Cardiac muscle cell (in vitro differentiated cells and primary cell): ENCODE measurements around the gene VWA8. TPM values are rescaled to one million over a fixed set of nuclear protein-coding genes. Genes with fewer than 3 reads are reported as not detected.
"Not testable (repeated sequence)": the region's sequence is repeated elsewhere in the genome, so short reads cannot be mapped to it uniquely, and the experiment has no call there.

Experiments used
- DNase-seq, 2 donors: peaks; one replicate each; pipeline versions ENCODE4 v3.0.0 to v3.0.0-alpha.2; 2010 to 2017; ENCODE audit warnings: low read depth in 1 of 2, low spot score in 1 of 2
- H3K27ac ChIP-seq: fragments of 200-600 bp; sonication (generic); 2 replicates; pipeline ENCODE4 v1.5.1; 2016
- H3K27me3 ChIP-seq: fragments of 200-600 bp; sonication (generic); 2 replicates; pipeline ENCODE4 v1.6.0; 2016; ENCODE audit warnings: control low read depth
- H3K36me3 ChIP-seq: fragments of 200-600 bp; sonication (generic); 2 replicates; pipeline ENCODE4 v1.5.1; 2016; ENCODE audit warnings: control low read depth
- H3K4me1 ChIP-seq: fragments of 200-600 bp; sonication (generic); 2 replicates; pipeline ENCODE4 v1.8.1; 2017; ENCODE audit warnings: low read depth, mild to moderate bottlenecking, mixed run types
- H3K4me3 ChIP-seq: fragments of 200-600 bp; sonication (generic); 2 replicates; pipeline ENCODE4 v1.5.1; 2016; ENCODE audit warnings: mild to moderate bottlenecking
- H3K9me3 ChIP-seq: fragments of 200-600 bp; sonication (generic); 2 replicates; pipeline ENCODE4 v1.5.1; 2017; ENCODE audit warnings: low read depth, mild to moderate bottlenecking, control low read depth
- CTCF ChIP-seq: IDR thresholded peaks from 2 replicates; pipeline ENCODE4 v1.5.1; 2012; ENCODE audit warnings: low read depth, mild to moderate bottlenecking, low read length
- polyA plus RNA-seq: library from polyadenylated mRNA; unstranded; fragments of >200 nt; fragmentation: Nextera tagmentation; extraction: Ambion mirVana; gene quantifications from 2 replicates; pipeline ENCODE4 v1.2.1, GENCODE V29; 2016
- total RNA-seq: library from RNA; depleted of rRNA; stranded (reverse); fragments of >200 nt; gene quantifications from 2 replicates; pipeline ENCODE4 v1.2.3, GENCODE V29; 2016

VWA8 gene
- total and polyA plus RNA-seq, 2 experiments from 2014 or later = 9.4 to 22.9 TPM

- no peak overlapping the region for H3K4me3 ChIP-seq
- no peak for TF ChIP-seq CTCF
- H3K36me3 ChIP-seq = no peaks in the 10 kb centered on the region
- DNase-seq = peak in 1 of 2 donors; percentile 36
- no peak overlapping the region for H3K27ac ChIP-seq
- no peaks in the 10 kb centered on the region for H3K9me3 ChIP-seq
- no peaks in the 10 kb centered on the region for H3K27me3 ChIP-seq
- H3K4me1 ChIP-seq = no peaks in the 10 kb centered on the region
Observed at GRCh38 chr13:41546372-41547190, 414.3 kb downstream of the VWA8 start.

- Histone ChIP-seq H3K36me3 (no peaks in the 10 kb centered on the region), H3K4me1 (no peaks in the 10 kb centered on the region), H3K27ac (no peak overlapping the region), H3K27me3 (no peaks in the 10 kb centered on the region), H3K4me3 (no peak overlapping the region), H3K9me3 (no peaks in the 10 kb centered on the region)
- TF ChIP-seq CTCF = no peak
- DNase-seq = no peak
Observed at GRCh38 chr13:41545432-41545707, 415.5 kb downstream of the VWA8 start.

GRCh38 chr13:41543664-41544300 is 417.1 kb downstream of the VWA8 start:
- no peak for DNase-seq
- H3K9me3 ChIP-seq = no peaks in the 10 kb centered on the region
- no peaks in the 10 kb centered on the region for H3K4me1 ChIP-seq
- TF ChIP-seq CTCF = no peak
- no peak overlapping the region for H3K27ac ChIP-seq
- no peaks in the 10 kb centered on the region for H3K36me3 ChIP-seq
- no peak overlapping the region for H3K4me3 ChIP-seq
- H3K27me3 ChIP-seq = no peaks in the 10 kb centered on the region

- DNase-seq, H3K9me3 ChIP-seq, H3K27ac ChIP-seq, H3K4me3 ChIP-seq, H3K36me3 ChIP-seq, H3K27me3 ChIP-seq, H3K4me1 ChIP-seq: not testable (repeated sequence)
Observed at GRCh38 chr13:41542799-41543198, 418.1 kb downstream of the VWA8 start.

GRCh38 chr13:41542281-41542680 is 418.6 kb downstream of the VWA8 start:
- Histone ChIP-seq H3K4me3 (no peak overlapping the region), H3K27ac (no peak overlapping the region), H3K9me3 (no peaks in the 10 kb centered on the region), H3K27me3 (no peaks in the 10 kb centered on the region), H3K36me3 (no peaks in the 10 kb centered on the region), H3K4me1 (no peaks in the 10 kb centered on the region)
- TF ChIP-seq CTCF = no peak
- no peak for DNase-seq

GRCh38 chr13:41541142-41541938 is 419.6 kb downstream of the VWA8 start:
- Histone ChIP-seq H3K27ac (no peak overlapping the region), H3K4me1 (no peaks in the 10 kb centered on the region), H3K4me3 (no peak overlapping the region), H3K27me3 (no peaks in the 10 kb centered on the region), H3K9me3 (no peaks in the 10 kb centered on the region), H3K36me3 (no peaks in the 10 kb centered on the region)
- no peak for DNase-seq
- TF ChIP-seq CTCF = no peak

- H3K9me3 ChIP-seq, H3K27me3 ChIP-seq, H3K27ac ChIP-seq, H3K36me3 ChIP-seq, H3K4me1 ChIP-seq, H3K4me3 ChIP-seq, DNase-seq: not testable (repeated sequence)
Observed at GRCh38 chr13:41540240-41540639, 420.7 kb downstream of the VWA8 start.
